ENCODE data around the gene RER1. TPM values are rescaled to one million over a fixed set of nuclear protein-coding genes. Genes with fewer than 3 reads are reported as not detected.
A peak's percentile ranks its signal among the peaks of the same experiment; 100 is the strongest.

The RER1 gene
- total RNA-seq, 2 experiments from 2014 or later = 148 to 151 TPM

DNA sequence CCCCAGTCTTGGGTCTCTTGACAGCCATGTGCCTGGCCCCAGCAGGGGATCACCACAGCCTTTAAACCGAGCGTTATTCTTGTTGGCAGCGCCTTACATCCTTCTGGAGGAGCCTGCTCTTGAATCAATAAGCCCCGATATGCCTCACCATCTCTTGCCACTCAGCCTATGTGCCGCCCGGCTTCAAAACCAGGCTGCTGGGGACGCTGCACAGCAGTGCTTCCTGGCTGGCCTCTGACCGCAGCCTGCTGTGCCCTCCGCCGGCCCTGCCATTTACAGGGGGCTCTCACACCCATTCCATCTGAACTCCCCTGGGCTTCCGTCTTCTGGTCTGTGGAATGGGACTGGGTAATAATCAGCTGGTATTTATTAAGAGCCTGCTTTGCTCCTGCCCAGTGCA, 23.7 kb downstream of the RER1 start:
- peak overlapping the region; percentile 88 for H3K4me3 Mint-ChIP-seq
- DNase-seq = no peak
- H3K36me3 Mint-ChIP-seq (ENCODE audit: low read depth) = peaks cover 8% of the 10 kb centered on the region
- no peaks in the 10 kb centered on the region for H3K27me3 Mint-ChIP-seq (ENCODE audit: low read depth)
- POLR2A ChIA-PET = interaction anchor here (1.0 to 2.9 kb wide), 7 partner anchors 24 to 170 kb away, joined by 3 to 24 read pairs (median 6); partner anchors contain the start of genes MORN1, PANK4, RER1 and TNFRSF14
- H3K4me1 Mint-ChIP-seq (ENCODE audit: low read depth) = peaks cover 48% of the 10 kb centered on the region
- CTCF ChIA-PET = interaction anchor here (1.0 to 2.8 kb wide), 11 partner anchors 14 to 276 kb away, joined by 3 to 44 read pairs (median 6); partner anchors contain the start of genes FAAP20, PANK4 and TNFRSF14
- no peak for ATAC-seq
- no peaks in the 10 kb centered on the region for H3K9me3 Mint-ChIP-seq (ENCODE audit: insufficient read depth)
- peak overlapping the region; percentile 94 for H3K27ac Mint-ChIP-seq

DNA sequence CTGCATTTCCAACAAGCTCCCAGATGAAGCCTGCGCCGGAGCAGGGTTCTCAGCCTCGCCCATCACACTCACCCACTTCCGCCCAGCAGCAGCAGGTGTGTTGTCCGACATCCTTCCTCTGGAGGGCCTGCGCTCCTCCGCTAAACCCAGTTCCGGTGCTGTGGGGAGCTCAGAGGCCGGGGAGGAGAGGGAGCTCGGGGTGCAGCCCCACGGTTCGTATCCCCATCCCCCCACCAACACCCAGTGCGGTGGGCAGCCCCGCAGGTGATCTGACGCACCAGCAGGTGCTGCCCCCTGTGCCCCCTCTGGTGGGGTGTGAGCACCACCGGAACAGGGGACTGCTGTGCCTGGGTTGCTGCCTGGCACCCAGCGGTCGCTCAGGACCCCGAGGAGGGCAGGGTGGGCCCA, 24.2 kb downstream of the RER1 start:
- H3K4me3 Mint-ChIP-seq = peak overlapping the region; percentile 88
- POLR2A ChIA-PET = interaction anchor here (1.0 to 2.9 kb wide), 8 partner anchors 24 to 170 kb away, joined by 3 to 24 read pairs (median 6); partner anchors contain the start of genes MORN1, PANK4, RER1 and TNFRSF14
- CTCF ChIA-PET = interaction anchor here (0.8 to 2.8 kb wide), 13 partner anchors 14 to 276 kb away, joined by 3 to 44 read pairs (median 5); partner anchors contain the start of genes FAAP20, PANK4 and TNFRSF14
- peaks cover 8% of the 10 kb centered on the region for H3K36me3 Mint-ChIP-seq (ENCODE audit: low read depth)
- DNase-seq = peak; percentile 78
- H3K4me1 Mint-ChIP-seq (ENCODE audit: low read depth) = peaks cover 43% of the 10 kb centered on the region
- peak; percentile 13 for ATAC-seq
- no peaks in the 10 kb centered on the region for H3K9me3 Mint-ChIP-seq (ENCODE audit: insufficient read depth)
- H3K27ac Mint-ChIP-seq = peak overlapping the region; percentile 94
- H3K27me3 Mint-ChIP-seq (ENCODE audit: low read depth) = no peaks in the 10 kb centered on the region

DNA sequence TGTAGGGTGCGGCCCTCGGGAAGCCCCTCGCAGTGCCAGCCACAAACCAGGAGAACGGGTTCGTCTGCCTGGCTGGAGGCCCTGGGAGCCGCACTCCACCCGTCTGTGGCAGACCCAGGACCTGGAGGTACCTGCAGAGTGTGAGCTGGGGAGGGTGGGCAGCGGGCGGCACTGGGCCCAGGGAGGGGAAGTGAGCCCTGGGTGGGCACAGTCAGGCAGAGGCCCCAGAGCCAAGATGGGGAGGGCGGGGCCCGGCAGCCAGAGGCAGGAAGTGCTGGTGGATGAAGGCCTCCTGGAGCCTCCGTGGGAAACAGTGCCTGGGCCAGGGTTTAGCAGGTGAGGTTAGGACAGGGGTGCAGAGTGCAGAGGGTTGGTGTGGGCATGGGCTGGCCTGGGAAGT, 24.8 kb downstream of the RER1 start:
- Mint-ChIP-seq H3K27ac (peak overlapping the region; percentile 94), H3K4me1 (ENCODE audit: low read depth) (peaks cover 41% of the 10 kb centered on the region)
- CTCF ChIA-PET = interaction anchor here (0.8 to 2.8 kb wide), 13 partner anchors 13 to 277 kb away, joined by 3 to 44 read pairs (median 5); partner anchors contain the start of genes FAAP20, PANK4 and TNFRSF14

DNA sequence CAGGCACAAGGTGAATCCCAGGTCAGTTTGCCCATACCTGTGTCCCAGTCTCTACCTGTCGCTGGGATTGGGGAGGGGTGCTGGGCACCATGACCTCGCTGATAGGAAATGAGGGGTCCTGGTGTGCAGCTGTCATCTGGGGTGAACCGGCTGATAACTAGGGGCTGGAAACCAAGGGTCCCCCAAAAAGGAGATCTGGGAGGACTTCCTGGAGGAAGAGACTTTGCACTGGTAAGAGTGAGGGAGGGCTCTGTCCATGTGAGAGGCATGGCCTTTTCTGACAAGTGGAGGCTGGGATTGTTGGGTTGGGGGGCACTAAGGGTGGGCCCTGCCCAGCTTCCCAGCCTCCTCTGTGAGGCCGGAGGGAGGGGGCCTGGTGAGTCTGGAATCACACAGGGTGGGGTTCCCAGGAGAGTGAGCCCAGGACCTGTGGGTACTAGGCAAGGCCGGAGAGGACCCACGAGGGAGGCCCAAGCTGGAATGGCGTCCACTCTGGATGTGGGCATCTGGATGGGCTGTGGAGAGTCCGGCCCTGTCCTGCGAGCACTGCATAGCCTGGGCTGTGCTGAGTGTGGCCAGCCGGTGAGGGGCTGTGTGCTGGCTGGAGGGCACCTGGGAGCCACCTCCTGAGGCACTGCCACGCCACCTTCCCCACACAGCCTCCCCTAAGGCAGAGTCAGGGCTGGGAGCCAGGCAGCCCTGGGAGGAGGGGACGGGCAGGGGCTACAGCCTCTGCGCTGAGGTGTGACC, 25.6 kb downstream of the RER1 start:
- no peaks in the 10 kb centered on the region for H3K9me3 Mint-ChIP-seq (ENCODE audit: insufficient read depth)
- H3K4me1 Mint-ChIP-seq (ENCODE audit: low read depth) = peaks cover 37% of the 10 kb centered on the region
- DNase-seq (no peak), ATAC-seq (no peak)
- ChIA-PET CTCF (interaction anchor here (1.6 to 2.0 kb wide), 2 partner anchors 13 to 130 kb away, joined by 5 to 8 read pairs; no protein-coding TSS in a partner anchor), POLR2A (interaction anchor here (1.5 to 2.9 kb wide), 2 partner anchors 131 to 132 kb away, joined by 3 to 24 read pairs; no protein-coding TSS in a partner anchor)
- H3K27me3 Mint-ChIP-seq (ENCODE audit: low read depth) = no peaks in the 10 kb centered on the region
- H3K4me3 Mint-ChIP-seq = peak overlapping the region; percentile 88
- H3K27ac Mint-ChIP-seq = peak overlapping the region; percentile 94
- H3K36me3 Mint-ChIP-seq (ENCODE audit: low read depth) = peaks cover 8% of the 10 kb centered on the region

More for the DNA sequence above, 24.8 kb downstream of the RER1 start:
- H3K36me3 Mint-ChIP-seq (ENCODE audit: low read depth) = peaks cover 8% of the 10 kb centered on the region
- DNase-seq (peak; percentile 66), ATAC-seq (peak; percentile 4)
- H3K4me3 Mint-ChIP-seq = peak overlapping the region; percentile 88
- H3K9me3 Mint-ChIP-seq (ENCODE audit: insufficient read depth) = no peaks in the 10 kb centered on the region
- no peaks in the 10 kb centered on the region for H3K27me3 Mint-ChIP-seq (ENCODE audit: low read depth)
- POLR2A ChIA-PET = interaction anchor here (1.2 to 2.9 kb wide), 7 partner anchors 78 to 169 kb away, joined by 3 to 24 read pairs (median 6); partner anchors contain the start of genes PANK4 and TNFRSF14

DNA sequence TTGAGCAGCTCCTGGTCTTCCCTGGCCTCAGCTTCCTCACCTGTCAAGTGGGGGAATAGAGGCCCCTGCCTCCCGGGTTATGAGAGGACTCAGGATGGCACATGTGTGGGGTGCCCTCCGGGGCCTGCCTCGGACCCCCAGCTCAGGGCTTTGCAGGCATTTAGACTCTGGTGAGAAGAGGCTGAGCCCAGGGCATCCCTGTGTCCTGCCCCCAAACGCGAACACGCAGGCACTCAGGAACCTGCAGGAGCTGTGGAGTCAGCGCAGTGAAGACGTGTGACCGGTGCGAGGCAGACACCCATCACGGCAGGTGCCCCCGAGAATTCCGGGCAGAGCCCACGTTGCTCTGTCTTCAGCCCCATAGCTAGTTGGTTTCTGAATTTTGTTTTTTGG, 26.2 kb downstream of the RER1 start:
- ATAC-seq = no peak
- H3K9me3 Mint-ChIP-seq (ENCODE audit: insufficient read depth) = no peaks in the 10 kb centered on the region
- ChIA-PET CTCF (interaction anchor here (0.7 to 1.6 kb wide), 2 partner anchors 130 to 373 kb away, joined by 3 to 5 read pairs; no protein-coding TSS in a partner anchor), POLR2A (no interaction called here)
- H3K27ac Mint-ChIP-seq = no peak overlapping the region
- no peak overlapping the region for H3K4me3 Mint-ChIP-seq
- no peaks in the 10 kb centered on the region for H3K27me3 Mint-ChIP-seq (ENCODE audit: low read depth)
- DNase-seq = no peak
- peaks cover 37% of the 10 kb centered on the region for H3K4me1 Mint-ChIP-seq (ENCODE audit: low read depth)
- peaks cover 8% of the 10 kb centered on the region for H3K36me3 Mint-ChIP-seq (ENCODE audit: low read depth)

DNA sequence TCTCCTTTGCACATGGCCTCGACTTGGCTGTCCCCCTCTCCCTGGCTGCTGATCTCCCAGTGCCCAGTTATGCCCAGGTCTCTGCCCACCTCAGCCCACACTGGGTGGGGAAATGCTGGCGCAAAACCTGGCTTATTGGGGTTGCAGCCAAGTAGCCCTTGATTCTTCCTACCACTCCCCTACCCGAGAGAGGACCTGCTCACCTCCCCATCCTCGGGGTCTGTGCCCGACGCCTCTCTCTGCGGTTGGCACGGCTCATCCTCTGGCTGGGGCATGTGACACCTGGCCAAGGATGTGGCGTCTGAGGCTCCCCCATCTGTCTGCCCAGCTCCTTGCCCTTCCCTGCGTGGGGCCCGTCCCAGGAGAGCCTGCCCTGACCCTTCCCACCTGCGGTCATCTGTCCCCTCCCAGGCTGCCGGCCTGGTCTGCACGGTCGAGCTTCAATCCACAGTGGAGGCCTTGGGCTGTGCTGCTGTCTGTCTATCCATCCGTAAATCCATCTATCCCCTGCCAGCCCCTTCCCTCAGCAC, 27.2 kb downstream of the RER1 start:
- H3K4me3 Mint-ChIP-seq = no peak overlapping the region
- H3K4me1 Mint-ChIP-seq (ENCODE audit: low read depth) = peaks cover 35% of the 10 kb centered on the region
- ATAC-seq = no peak
- H3K27ac Mint-ChIP-seq = peak overlapping the region; percentile 47
- DNase-seq = no peak
- no peaks in the 10 kb centered on the region for H3K27me3 Mint-ChIP-seq (ENCODE audit: low read depth)
- ChIA-PET POLR2A (no interaction called here), CTCF (no interaction called here)
- H3K36me3 Mint-ChIP-seq (ENCODE audit: low read depth) = peaks cover 8% of the 10 kb centered on the region
- H3K9me3 Mint-ChIP-seq (ENCODE audit: insufficient read depth) = no peaks in the 10 kb centered on the region

DNA sequence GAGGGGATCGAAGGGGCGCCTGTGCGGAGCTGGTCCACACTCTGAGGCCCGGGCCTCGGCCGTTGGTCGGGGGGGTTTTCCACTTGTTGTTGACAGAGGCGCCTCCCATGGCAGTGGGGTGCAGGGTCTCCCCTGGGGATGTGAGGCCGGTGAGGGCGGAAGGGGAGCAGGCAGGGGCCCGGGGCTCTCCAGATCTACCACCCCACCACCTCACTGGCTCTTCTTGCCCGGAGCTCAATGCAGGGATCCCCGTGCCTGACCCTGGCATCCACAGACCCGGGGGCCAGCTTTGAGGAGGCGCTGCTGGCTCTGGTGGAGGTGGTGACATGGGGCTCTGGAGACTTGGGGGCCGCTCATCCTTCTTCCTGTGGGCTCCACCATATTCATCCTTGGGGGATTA, 27.8 kb downstream of the RER1 start:
- no peak for ATAC-seq
- ChIA-PET POLR2A (no interaction called here), CTCF (no interaction called here)
- no peak for DNase-seq
- Mint-ChIP-seq H3K36me3 (ENCODE audit: low read depth) (peaks cover 6% of the 10 kb centered on the region), H3K9me3 (ENCODE audit: insufficient read depth) (no peaks in the 10 kb centered on the region), H3K4me1 (ENCODE audit: low read depth) (peaks cover 29% of the 10 kb centered on the region), H3K4me3 (no peak overlapping the region), H3K27me3 (ENCODE audit: low read depth) (no peaks in the 10 kb centered on the region), H3K27ac (peak overlapping the region; percentile 47)

DNA sequence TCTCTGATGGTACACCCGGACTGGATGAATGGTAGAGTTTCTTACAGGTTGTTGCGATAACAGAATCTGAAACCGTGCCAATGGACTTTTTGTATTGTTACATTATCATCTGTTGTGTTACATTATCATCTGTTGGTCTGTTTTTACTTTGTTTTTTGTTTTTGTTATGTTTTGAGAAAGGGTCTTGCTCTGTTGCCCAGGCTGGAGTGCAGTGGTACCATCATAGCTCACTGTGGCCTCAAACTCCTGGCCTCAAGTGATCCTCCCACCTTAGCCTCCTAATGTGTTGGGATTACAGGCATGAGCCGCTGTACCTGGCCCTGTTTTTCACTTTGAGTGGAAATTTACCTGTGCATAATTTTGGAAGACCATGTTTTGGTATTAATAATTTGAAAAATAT, 30.9 kb downstream of the RER1 start:
- CTCF ChIA-PET = no interaction called here
- H3K27ac Mint-ChIP-seq = no peak overlapping the region

DNA sequence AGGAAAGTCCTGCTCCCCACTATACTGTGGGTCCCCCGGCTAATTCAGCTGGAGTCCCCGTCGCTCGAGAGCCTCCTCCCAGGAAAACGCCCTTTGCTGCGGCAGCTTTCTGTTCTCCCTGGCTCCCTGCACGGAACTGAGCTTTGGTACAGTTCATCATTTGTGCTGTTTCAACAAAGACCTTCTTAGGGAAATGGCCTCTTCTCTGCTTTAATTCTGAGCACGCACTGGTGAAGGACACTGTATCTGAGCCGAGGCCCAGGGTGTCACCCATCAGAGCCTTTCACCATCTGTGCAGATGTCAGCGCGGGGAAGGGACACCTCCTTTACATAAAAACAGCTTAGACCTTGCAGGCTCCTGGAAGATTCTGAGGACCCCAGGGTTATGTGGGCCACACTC, 34.3 kb downstream of the RER1 start:
- no peak overlapping the region for H3K4me3 Mint-ChIP-seq
- H3K9me3 Mint-ChIP-seq (ENCODE audit: insufficient read depth) = no peaks in the 10 kb centered on the region
- DNase-seq = no peak
- no peak overlapping the region for H3K27ac Mint-ChIP-seq
- POLR2A ChIA-PET = interaction anchor here (0.6 kb wide), 1 partner anchor 75 kb away, joined by 3 read pairs; no protein-coding TSS in a partner anchor
- CTCF ChIA-PET = no interaction called here
- ATAC-seq = no peak
- H3K4me1 Mint-ChIP-seq (ENCODE audit: low read depth) = peaks cover 3% of the 10 kb centered on the region
- no peaks in the 10 kb centered on the region for H3K36me3 Mint-ChIP-seq (ENCODE audit: low read depth)
- H3K27me3 Mint-ChIP-seq (ENCODE audit: low read depth) = no peaks in the 10 kb centered on the region

More for the DNA sequence above, 30.9 kb downstream of the RER1 start:
- DNase-seq = no peak
- Mint-ChIP-seq H3K9me3 (ENCODE audit: insufficient read depth) (no peaks in the 10 kb centered on the region), H3K4me1 (ENCODE audit: low read depth) (peaks cover 7% of the 10 kb centered on the region), H3K36me3 (ENCODE audit: low read depth) (no peaks in the 10 kb centered on the region), H3K27me3 (ENCODE audit: low read depth) (no peaks in the 10 kb centered on the region), H3K4me3 (no peak overlapping the region)
- POLR2A ChIA-PET = no interaction called here
- ATAC-seq = no peak

DNA sequence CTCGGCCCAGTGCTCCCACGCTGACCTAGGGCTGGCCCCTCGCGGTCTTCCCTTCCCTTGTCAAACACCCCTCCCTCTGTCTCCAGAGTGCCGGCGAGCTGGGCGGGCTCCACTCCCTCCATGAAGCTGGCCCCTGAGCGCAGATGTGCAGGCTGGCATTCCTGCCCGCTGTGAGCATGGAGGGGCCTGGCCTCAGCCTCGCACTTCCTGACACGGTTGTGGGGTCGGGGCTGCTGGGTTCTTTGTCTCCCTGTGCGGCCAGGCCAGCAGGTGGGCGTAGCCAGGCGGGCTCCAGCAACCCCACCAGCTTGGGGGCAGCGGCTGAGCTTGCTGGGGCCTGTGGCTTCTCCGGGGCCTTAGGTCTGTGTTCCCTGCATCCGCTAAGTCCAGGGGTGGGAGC, 34.9 kb downstream of the RER1 start:
- H3K27ac Mint-ChIP-seq = no peak overlapping the region
- no peaks in the 10 kb centered on the region for H3K9me3 Mint-ChIP-seq (ENCODE audit: insufficient read depth)
- CTCF ChIA-PET = no interaction called here
- H3K36me3 Mint-ChIP-seq (ENCODE audit: low read depth) = no peaks in the 10 kb centered on the region
- DNase-seq (no peak), ATAC-seq (no peak)
- H3K4me3 Mint-ChIP-seq = no peak overlapping the region
- H3K4me1 Mint-ChIP-seq (ENCODE audit: low read depth) = peaks cover 3% of the 10 kb centered on the region
- POLR2A ChIA-PET = no interaction called here
- H3K27me3 Mint-ChIP-seq (ENCODE audit: low read depth) = no peaks in the 10 kb centered on the region

DNA sequence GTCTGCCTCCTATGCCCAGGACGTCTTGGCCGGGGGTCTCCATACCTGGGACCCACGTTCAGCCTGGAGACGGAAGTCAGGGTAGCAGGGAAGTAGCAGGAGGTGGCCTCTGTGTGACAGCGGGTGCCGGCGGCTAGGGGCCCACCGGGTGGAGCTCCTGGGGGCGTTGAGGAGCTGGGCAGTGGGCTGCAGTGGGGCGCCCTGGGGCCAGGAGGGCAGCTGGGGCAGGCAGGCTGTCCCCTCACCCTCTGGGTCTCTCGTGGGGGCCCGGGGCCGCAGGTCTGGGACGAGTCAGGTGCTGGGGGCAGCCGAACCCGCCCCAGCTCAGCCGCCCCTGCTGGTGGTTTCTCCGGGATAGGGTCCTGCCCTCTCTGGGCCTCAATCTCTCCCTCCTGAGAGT, 35.4 kb downstream of the RER1 start:
- no peaks in the 10 kb centered on the region for H3K9me3 Mint-ChIP-seq (ENCODE audit: insufficient read depth)
- H3K4me1 Mint-ChIP-seq (ENCODE audit: low read depth) = peaks cover 3% of the 10 kb centered on the region
- H3K27me3 Mint-ChIP-seq (ENCODE audit: low read depth) = no peaks in the 10 kb centered on the region
- DNase-seq (no peak), ATAC-seq (no peak)
- H3K27ac Mint-ChIP-seq = no peak overlapping the region
- ChIA-PET POLR2A (no interaction called here), CTCF (no interaction called here)
- H3K4me3 Mint-ChIP-seq = no peak overlapping the region
- no peaks in the 10 kb centered on the region for H3K36me3 Mint-ChIP-seq (ENCODE audit: low read depth)

DNA sequence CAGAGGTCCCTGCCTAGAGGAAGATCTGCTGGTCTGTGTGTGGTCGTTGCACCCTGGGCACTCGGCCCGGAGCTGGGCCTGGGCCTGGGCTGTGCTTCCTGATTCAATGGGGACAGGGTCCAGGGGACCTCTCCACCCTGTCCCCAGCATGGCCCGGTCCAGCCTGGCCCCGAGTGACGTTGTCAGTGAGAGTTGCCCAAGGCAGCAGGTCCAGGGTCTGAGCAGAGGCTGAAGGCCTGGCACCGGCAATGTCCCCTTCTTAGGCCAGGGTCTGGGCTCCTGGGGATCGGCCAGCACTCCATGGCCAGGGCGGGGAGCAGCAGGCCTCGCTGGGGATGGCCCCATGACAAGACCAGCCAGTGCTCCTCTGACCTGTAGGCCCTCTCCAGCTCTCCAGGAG, 36.3 kb downstream of the RER1 start:
- CTCF ChIA-PET = no interaction called here
- POLR2A ChIA-PET = no interaction called here
- ATAC-seq (no peak), DNase-seq (no peak)
- H3K4me3 Mint-ChIP-seq = no peak overlapping the region
- H3K27ac Mint-ChIP-seq = no peak overlapping the region
- peaks cover 3% of the 10 kb centered on the region for H3K4me1 Mint-ChIP-seq (ENCODE audit: low read depth)
- no peaks in the 10 kb centered on the region for H3K36me3 Mint-ChIP-seq (ENCODE audit: low read depth)
- H3K9me3 Mint-ChIP-seq (ENCODE audit: insufficient read depth) = no peaks in the 10 kb centered on the region
- H3K27me3 Mint-ChIP-seq (ENCODE audit: low read depth) = no peaks in the 10 kb centered on the region
